Smooth muscle cell of the brain vasculature (primary cell): ENCODE measurements around the gene PIAS4.
"Not testable (repeated sequence)": the region's sequence is repeated elsewhere in the genome, so short reads cannot be mapped to it uniquely, and the experiment has no call there.

Source experiments
- DNase-seq: peaks from one replicate; pipeline ENCODE4 v3.0.0-alpha.2; 2012; ENCODE audit warnings: low read depth, low spot score

PIAS4 gene

DNA sequence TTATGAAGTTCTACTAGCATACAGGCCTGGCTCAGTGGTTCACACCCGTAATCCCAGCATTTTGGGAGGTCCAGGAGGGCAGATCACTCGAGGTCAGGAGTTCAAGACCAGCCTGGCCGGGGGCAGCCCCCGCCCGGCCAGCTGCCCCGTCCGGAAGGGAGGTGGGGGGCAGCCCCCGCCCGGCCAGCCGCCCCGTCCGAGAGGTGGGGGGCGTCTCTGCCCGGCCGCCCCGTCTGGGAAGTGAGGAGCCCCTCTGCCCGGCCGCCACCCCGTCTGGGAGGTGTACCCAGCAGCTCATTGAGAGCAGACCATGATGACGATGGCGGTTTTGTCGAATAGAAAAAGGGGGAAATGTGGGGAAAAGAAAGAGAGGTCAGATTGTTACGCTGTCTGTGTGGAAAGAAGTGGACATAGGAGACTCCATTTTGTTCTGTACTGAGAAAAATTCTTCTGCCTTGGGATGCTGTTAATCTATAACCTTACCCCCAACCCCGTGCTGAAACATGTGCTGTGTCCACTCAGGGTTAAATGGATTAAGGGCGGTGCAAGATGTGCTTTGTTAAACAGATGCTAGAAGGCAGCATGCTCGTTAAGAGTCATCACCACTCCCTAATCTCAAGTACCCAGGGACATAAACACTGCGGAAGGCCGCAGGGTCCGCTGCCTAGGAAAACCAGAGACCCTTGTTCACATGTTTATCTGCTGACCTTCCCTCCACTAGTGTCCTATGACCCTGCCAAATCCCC is 8.7 kb upstream of the PIAS4 start:
- DNase-seq: not testable (repeated sequence)

DNA sequence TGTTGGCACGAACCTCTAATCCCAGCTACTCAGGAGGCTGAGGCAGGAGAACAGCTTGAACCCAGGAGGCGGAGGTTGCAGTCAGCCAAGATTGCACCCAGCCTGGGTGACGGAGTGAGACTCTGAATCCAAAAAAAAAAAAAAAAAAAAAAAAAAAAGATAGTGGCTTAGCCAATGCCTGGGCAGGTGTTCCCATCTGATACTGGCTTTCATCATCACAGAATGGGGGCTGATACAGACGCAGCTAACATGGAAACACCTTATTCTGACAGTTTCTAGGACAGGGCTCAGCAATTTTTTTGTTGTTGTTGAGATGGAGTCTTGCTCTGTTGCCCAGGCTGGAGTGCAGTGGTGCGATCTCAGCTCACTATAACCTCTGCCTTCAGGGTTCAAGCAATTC is 6.7 kb upstream of the PIAS4 start:
- not testable (repeated sequence) for DNase-seq

DNA sequence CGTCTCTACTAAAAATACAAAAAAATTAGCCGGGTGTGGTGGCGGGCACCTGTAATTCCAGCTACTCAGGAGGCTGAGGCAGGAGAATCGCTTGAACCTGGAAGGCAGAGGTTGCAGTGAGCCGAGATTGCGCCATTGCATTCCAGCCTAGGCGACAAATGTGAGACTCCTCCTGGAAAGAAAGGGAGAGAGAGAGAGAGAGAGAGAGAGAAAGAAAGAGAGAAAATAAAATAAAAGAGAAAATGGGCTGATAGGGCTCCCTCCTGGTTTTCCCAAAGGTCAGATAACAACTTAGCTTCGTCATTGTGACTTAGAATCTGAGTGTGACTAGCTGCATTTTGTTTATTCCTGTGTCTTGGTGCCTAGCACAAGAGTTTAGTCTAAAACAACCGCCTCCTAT is 2.1 kb upstream of the PIAS4 start:
- DNase-seq: not testable (repeated sequence)

DNA sequence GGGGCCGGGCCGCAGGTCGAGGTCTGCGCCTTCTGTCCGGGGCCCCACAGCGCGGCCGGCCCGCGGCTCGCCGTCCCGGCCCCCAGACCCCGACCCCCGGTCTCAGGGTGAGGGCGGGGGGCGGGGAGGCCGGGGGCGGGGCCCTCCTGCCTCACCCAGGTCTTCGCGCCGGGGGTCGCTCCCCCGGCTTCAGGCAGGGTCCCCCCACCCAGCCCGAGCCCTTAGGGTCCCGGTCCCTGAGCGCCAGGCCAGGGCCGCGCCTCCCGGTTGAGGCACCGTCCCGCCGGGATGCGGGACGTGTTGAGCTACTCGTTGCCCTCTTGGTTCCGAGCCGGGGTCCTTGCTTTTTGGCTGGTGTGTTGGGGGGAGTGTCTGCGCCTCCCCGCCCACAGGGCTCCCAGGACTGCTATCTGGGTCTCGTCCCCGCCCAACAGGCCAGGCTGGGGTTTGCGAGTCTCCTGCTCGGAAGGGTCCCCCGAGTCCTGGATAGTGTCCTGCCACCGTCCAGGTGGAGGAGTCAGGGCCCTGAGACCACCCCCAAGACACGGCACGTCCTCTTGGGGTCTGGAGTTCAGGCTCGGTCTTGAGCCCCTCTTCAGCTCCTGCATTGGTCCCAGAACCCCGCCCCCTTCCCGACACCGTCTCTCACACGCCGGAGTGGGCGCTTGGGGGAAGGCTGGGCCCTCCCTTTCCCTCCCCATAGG is 452 bp downstream of the PIAS4 start:
- no peak for DNase-seq

DNA sequence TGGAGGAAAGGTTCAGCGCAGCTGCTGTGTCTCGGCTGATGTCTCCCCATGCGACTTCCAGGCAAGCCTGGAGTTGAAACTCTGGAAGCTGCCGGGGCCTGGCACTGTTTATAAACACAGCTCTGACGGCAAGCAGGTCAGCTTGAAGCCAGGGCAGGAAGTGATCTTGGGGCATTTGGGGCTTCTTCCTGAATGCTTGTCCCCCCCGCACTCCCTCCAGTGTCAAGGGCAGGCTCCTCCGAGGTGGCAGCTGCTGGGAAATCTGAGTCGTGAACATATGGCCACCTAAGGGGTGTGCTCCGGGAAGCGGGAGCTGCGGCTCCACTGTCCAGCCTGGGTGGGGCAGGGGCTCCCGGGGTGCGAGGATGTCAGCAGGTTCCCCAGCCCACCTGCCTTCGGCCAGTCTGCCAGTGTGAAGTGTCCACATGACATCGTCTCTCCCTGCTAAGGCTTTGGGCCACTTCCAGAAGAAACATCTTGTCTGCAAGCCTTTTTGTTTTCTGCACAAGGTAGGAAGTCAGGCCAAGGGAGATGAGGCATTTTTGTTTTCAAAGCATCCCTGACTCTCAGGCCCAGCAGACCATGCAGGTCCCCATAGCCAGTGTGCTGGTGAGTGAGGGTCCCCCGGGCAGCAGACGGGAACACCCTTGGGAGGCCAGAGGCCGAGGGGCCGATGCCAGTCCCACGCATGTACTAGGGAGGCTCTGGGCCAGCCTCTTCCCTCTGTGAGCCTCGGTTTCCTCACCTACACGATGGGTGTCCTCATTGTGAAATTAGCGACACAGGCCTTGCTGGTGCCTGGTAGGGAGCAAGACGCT is 2.7 kb downstream of the PIAS4 start:
- no peak for DNase-seq

DNA sequence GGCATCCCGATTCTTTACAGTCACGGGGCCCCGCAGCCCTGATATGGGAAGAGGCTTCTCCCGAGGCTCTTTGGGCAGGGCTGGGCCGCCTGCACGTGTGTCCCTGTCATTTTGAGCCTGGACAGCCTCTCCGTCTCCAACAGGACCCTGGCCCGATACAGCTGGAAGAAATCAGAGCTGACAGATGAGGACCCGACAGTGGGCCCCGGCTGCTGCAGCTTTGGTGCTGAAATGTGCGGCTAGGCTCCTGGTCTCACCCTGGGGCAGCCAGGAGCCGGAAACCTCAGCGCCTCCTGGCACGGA is 3.2 kb downstream of the PIAS4 start:
- no peak for DNase-seq

DNA sequence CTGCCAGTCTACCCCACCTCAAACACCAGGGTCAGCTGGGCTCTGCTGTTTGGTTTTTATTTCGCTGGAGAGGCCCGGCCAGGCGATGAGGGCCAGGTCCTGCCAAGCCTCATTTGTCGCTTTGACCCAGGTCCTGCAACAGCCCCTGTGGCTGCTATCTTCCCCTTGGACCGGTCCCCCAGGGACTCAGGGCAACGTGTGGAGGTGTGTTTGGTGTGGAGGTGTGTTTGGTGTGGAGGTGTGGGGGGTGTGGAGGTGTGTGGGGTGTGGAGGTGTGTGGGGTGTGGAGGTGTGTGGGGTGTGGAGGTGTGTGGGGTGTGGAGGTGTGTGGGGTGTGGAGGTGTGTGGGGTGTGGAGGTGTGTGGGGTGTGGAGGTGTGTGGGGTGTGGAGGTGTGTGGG is 3.9 kb downstream of the PIAS4 start:
- not testable (repeated sequence) for DNase-seq

DNA sequence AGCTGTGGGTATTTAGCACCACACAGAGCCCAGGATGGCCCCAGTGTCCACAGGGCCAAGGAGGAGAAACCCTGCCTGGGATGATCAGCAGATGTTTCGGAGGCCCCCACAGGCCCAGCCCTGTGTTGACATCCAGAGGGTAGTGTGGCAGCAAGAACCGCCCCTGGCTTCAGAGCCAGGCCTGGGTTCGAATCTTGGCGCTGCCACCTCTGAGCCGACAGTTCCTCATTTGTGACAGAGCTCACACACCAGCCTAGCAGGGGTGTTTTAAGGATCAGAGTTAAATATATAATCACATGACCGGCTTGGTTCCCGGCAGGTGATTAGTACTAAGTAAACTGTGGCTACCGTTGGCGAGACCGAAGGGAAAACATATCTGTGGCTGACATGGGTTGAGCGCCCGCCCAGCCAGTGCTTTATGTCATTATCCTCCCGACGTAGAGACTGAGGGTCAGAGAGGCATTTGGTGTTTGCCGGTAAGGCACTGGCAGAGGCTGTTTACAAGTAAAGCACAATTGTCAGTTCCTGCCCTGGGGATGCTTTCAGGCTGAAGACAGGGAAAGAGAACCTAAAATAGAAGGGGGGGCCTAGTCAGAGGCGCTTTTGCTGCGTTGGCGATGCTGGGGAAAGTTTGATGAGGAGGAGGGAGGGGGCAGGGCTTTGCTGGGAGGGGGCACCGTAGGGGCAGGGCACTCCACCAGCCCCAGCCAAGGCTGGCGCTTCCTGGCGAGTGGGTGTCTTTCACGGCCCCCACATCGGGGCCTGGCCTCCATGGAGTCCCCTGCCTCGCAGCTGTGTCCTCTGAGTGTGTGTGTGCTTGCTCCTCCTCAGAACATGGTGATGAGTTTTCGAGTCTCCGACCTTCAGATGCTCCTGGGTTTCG is 4.8 kb downstream of the PIAS4 start:
- DNase-seq: no peak

DNA sequence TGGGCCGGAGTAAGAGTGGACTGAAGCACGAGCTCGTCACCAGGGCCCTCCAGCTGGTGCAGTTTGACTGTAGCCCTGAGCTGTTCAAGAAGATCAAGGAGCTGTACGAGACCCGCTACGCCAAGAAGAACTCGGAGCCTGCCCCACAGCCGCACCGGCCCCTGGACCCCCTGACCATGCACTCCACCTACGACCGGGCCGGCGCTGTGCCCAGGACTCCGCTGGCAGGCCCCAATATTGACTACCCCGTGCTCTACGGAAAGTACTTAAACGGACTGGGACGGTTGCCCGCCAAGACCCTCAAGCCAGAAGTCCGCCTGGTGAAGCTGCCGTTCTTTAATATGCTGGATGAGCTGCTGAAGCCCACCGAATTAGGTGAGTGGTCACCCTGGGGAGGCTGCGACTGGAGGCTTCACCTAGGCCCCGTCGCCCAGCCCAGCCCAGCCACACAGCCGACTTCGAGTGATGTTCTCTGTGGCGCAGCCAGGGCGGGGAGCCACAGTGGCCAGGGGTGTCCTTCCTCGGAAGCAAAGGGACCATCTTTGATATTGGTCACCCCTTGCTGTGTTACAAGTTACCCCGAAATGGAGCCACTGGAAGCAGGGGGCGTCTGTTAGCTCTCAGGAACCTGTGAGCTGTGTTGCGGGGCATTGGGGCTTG is 5.6 kb downstream of the PIAS4 start:
- no peak for DNase-seq

DNA sequence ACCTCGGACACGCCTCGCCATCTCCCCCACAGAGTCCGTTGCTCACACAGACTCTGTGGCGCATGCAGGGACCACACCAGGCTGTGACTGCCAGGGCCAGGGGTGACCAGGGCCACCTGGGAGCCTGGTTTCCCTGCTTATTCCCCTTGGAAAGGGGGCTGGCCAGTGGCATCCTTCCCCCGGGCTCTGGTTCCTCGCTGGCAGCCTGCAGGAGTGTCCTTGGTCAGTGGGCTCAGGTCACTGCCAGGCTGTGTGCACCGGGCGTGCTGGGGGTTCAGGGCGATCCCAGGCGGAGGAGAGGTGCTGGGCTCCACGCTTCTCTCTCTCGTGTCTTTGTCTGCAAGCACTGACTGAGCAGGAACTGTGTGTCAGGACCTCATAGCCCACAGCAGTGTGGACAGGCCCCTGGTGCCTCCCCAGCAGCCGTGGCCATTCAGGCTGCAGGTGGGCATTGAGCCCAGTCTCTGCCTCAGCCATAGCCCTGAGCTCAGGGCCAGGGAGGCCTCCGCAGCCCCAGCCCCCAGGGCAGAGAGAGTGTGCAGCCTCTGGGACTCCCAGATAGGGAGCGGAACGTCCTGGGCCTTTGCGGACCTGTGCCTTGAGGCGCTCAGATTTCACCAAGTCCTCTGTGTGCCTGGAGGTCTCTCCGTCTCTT is 6.5 kb downstream of the PIAS4 start:
- DNase-seq: no peak

DNA sequence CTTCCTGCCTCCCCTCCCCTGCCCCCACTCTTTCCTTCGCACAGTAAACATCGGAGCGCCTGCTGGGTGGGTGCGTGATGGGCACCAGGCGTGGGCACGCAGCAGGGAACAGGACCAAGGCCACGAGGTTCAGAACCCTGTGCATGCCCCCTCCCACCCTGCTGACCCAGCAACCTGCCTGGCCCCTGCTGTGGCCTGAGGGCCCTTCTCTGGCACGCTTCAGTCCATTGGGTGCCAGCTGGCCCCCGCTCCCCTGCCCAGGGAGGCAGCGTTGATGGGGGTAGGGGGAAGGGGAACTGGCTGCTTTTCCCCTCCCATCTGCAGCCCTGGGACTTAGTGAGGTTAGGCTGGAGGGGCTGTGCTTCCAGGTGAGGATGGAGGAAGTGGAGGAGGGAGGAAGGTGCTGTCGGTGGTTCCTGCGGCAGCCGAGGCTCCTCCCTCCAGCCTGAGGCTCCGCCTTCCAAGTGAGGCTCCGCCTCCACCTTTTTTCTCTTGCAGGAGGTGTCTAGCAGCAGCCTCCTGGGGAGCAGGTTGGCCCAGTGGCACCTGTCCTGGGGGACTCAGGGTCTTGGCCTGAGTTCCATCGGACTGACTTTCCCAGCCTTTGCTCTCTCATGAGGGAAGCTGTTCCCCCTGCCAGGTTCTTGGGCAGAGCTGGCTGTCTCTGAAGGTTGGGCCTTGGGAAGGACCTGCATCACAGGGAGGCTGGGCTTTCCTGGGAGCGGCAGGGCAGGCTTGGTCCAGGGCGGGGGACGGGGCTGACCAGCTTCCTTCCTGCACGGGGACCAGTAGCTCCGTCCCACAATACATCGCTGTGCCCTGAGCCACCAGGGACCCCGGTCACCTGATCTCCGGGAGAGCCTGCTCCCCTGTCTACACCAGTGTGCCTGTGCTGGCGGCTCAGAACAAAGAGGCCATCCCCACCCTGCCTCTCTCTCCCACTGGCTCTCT is 7.3 kb downstream of the PIAS4 start:
- no peak for DNase-seq

DNA sequence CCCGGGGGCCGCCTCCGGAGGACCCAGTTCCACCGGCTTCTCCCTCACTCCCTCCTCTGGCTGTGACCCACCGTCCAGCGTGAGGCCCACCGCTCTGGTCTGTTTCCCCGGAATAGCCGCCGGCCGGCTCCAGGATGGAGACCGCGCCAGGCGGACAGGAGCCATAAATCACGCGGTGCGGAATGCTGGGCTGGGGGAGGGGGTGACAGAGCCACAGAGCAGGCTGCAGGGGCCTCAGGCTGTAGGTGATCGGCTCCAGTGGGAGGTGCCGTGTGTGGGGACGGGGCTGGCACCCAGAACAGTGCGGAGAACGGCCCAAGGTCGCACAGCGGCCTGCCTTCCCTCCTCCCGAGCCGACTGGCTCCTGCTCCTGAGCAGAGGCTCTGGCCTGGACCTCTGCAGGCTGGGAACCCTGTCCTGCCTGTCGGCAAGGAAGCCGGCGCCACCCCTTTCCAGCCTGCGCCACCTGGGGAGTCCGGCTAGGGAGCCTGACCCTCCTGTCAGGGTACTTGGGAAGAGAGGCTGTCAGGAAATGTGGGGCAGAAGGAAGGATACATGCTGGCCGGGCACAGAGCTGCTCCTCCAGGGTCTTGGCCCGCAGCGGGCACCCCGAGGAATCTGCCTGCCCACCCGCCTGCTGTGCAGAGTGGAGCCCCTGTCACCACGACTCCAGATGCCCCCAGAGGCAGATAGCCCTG is 8.3 kb downstream of the PIAS4 start:
- DNase-seq: no peak

DNA sequence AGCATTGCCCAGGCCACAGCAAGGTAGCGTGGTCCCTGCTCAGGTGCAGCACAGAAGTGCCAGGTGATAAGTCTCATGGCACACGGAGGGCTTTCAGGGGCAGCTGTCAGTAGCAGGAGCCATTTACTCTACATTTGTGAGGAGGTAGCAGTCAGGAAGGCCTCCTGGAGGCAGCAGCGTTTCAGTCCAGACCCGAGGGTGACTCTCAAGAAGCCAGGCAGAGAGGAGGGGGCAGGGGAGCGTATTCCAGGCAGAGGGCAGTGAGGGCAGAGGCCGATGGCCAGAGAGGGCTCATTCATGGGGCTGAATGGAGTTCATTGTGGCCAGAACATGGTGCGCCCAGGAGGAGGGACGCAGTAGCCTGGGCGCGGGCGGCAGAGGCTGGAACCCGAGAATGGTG is 8.9 kb downstream of the PIAS4 start:
- no peak for DNase-seq

DNA sequence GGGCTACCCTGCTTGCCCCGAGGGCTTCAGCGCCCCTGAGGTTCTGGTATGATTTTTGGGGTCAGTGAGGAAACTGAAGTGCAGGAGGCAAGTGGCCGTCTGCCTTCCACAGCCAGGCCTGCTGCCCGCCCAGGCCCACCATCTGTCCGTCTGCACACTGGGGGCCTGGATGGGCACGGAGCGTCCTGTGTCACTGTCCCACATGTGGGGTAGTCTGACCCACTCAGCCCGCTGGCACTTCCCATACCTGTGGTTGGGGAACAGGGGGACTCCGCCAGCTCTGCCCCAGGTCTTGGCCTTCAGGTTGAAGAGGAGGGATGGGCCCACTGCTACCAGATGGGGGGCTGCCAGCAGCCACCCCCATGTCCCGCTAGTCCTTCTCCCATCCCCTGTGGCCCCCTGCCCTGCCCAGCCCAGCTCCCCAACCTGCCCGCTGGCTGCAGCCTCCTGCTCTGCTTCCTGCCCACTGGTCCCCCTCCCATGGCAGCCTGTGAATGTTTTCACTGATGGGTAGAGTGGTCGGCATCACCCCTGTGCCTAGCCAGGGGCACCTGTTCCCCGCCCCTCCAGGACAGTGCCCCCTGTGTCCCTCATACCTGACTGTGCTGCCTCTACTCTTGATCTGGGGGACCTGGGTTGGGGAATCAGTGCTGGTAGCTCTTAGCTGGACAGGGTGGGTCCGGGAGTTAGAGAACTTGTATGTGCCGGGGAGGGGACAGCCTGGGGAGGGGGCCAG is 9.5 kb downstream of the PIAS4 start:
- DNase-seq: no peak

DNA sequence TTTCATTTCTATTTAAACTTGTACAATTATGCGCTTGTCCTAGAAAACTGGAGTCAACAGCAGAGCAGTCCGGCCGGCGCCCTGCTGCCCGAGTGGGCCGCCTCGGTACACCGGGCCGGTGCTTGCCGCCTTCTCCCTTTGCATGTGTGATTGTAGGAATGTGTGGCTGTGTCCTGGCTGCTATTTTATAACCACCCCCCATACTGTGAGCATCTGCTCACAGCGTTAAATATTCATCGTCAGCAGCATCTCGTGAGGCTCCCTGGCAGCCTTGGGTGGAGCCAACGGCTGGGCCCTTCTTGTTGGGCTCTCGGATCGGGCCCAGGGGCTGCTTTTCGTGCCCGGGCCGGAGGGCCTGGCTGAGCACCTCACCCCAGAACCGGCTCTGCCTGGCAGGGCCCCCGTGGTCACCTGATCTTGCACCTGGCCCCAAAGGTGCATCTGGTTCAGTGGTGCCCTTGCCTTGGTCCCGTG is 10.6 kb downstream of the PIAS4 start:
- no peak for DNase-seq

DNA sequence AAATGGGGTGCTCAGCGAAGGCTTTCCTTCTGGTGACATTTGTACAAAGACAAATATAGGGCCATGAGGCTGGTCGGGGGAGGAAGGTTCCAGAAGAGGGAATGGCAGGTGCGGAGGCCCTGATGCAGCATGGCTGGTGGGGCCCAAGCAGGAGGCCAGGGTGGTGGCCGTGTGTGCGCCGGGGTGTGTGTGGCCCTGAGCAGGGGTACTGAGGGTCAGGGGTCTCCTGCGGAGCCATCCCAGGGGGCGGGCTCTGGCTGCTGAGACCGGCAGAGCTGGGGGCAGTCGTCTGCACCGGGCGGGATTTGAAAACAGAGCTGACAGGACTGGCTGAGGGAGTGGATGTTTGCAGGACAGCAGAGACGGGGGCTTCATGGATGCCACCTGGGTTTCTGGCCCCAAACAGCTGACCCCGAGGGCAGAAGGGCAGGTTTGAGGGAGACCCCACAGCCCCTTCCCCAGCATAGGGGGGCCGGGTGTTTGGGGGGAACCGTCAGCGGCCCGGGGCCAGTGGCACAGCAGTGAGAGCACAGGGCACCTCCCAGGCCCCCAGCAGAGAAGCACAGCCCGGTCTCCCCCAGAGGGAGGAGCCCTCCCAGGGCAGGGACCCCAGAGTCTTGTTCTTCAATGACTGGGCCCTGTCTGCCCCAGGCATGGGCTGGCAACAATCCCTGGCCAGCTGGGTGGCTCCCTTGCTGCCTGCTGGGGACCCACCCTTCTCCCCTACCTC is 11.4 kb downstream of the PIAS4 start:
- DNase-seq: no peak

DNA sequence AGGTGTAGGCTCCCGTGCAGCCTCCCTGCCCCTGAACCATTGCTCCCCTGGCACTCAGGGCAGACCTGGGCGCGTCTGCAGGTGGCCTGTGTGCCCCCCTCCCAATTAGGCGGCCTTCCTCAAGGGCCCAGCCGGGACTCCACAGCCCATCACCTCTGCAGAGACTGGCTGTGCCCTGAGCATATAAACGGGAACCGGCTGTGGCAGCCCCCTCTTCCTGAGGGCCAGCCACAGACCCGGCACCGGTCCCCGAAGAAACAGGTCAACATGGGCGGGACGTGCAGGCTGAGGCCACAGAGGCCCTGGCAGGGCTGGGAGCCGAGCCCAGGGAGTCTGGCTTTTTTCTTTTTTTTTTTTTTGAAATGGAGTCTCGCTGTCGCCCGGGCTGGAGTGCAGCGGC is 12.0 kb downstream of the PIAS4 start:
- DNase-seq: no peak
